ENCODE data around the gene GNAT1.

GNAT1 gene

GRCh38 chr3:50163572-50164455 is 27.6 kb upstream of the GNAT1 start:
- DNase-seq = no peak

DNA sequence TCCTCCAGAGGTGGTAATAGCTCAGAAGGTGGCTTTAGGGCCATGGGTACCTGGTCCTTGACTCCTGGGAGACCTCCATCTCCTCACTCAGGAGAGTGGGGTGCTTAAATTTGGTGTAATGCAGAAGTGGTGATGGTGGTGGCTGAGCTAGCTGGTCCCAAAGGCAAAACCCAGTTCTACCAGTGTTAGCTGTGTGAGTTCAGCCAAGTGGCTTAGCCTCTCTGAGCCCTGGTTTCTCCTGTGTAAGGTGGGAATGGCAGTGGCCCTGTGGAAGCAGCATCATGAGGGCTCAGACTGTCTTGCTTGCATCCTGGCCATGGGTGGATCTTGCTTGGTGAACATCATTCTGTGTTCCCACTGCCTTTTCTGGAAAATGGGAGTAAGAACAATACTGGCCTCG is 26.9 kb upstream of the GNAT1 start:
- DNase-seq = no peak

- no peak for DNase-seq
Measured at GRCh38 chr3:50164984-50165909, 26.2 kb upstream of the GNAT1 start.

DNA sequence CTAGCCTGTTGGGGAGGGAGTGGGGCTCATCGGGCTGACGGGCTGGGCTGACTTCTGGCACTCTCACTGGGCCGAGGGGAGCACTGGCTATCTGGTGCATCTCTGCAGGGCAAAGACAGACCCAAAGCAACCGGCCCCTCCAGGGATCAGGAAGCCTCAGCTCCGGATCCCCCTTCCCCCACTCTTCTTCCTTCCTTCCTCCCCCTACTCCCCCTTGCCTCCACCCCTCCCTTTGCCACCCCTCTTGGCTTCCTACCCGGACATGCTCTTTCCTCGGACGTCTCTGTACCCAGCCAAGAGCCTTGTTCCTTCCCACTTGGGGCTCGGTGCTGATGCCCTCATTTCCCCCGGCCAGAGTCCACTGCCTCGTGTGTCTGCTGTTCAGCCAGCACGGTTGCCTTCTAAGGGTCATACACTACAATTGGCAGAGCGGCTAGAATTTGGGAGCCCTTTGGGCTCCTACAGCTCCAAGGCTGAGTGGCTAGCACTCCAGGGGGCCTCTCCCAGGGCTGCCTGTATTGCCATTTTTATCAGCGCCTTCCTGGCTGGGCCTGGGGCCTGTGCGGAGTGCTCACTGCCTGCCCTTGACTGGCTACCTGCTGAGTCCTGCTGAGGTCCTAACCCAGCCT is 25.4 kb upstream of the GNAT1 start:
- no peak for DNase-seq

- DNase-seq = no peak
Measured at GRCh38 chr3:50166620-50167019, 24.8 kb upstream of the GNAT1 start.

DNA sequence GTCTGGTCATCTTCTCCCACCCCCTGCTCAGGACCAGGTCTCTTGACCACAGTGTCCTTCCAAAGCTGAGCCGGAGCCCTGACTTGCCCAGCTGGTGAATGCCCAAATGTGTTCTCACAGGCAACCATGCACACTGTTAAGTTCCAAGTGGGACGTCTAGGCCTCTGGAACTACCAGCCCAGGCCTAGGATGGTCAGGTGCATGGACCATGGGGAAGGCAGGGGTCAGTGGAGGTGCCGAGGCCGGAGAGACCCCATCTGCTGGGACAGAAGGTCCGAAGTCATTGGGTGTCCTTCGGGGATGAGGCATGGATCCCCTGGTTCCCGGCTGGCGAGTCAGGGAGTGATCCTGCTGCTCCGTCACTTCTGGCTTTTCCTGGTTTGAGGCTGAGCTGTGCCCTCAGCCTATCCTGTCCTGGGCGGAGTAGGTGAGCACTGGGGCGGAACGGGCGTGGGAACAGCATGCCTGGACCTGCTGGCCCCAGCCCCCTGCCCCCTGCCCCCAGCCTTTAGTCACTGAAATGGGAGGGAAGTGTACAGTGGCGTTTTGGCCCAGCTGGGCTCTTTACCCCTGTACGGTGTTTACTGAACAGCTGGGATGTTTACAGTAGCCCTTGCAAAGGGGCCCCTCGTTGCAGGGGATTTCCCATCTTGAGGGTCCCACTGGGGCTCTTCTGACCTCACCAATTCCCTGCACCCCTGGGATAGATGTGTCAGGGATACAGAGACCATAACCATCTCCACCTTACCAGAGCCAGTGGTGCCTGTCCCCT is 24.2 kb upstream of the GNAT1 start:
- no peak for DNase-seq

DNA sequence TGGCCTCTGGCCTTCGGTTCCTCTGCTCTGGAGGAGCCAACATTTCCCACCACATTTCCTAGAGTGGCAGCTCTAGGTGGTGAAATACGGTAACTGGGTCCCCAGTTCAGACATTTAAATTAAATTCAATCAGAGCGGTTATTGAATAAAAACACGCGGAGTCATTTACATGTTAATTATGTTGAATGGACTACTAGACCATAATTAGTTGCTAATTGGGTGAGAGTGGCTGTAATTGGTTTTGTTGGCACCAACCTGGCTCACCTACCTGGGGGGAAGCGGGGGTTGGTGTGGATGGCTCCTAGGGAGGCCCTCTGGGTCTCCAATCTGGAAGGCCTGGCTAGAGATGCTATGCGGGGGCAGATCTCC is 23.6 kb upstream of the GNAT1 start:
- no peak for DNase-seq

DNA sequence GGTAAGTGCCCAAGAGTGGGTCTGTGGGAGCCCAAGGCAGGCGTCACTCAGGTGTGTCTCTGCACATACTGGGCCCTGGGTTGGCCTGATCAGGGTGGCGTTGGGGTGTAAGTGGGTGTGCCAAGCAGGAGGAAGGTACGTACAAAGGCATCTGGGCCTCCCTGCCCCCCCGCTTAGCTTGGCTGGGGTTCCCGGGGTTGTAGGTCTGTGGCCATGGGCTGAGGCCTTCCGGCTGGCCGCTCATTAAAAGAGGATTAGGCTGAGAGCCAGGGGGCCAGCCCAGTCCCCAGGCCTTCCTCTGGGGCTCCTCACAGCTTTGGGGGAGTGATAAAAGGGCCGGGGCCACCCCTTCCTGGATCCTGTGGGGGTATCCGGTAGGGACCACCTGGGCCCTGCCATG is 23.0 kb upstream of the GNAT1 start:
- no peak for DNase-seq

DNA sequence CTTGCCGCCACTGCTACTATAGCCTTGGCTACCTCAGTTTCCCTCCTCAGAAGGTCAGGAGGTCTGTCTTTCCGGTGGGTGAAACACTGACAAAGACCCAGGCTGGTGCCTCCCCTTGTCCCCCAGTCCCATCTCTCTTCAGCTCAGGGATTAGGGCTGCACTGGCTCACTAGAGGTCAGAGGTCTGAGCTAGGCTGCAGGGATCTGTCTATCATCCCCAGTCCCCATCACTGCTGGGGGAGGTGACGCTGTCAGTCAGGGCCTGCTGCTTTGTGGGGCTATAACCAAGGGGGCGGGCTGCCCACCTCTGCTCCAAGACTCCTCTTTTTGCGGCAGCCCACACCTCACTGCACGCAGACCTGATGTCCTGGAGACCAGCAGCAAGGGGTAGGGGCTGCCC is 22.6 kb upstream of the GNAT1 start:
- no peak for DNase-seq

DNA sequence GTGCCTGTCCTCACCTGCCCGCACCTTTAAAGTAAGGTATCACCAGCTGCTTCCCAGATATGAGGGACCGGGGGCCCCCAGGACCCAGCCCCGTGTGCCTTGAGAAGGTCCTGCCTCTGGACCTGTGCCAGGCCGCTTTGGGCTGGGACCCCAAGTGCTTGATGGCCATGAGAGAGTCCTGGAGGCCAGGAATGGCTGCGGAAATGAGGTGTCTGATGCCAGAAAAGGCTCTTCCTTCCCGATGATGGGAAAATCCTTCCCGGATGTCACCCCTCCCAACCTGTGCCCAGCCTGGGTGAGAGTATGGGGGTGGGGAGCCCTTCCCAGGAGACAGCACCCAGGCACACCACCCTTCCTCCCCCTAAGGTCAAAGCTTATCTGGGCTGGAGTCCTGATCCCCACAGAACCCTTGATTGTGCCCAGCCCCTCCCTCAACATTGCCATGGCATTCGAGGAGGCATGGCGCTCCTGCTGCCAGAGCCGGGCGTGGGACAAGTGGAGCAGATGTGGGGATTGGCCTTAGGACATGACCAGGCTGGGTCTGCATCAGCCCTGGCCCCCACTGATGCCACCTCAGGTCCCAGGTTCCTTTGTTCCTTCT is 22.1 kb upstream of the GNAT1 start:
- no peak for DNase-seq

- DNase-seq = no peak
Measured at GRCh38 chr3:50169858-50170257, 21.6 kb upstream of the GNAT1 start.

- DNase-seq = no peak
Measured at GRCh38 chr3:50170689-50171088, 20.7 kb upstream of the GNAT1 start.

- DNase-seq = no peak
Measured at GRCh38 chr3:50171540-50172301, 19.7 kb upstream of the GNAT1 start.

GRCh38 chr3:50172626-50173220 is 18.7 kb upstream of the GNAT1 start:
- DNase-seq = no peak

DNA sequence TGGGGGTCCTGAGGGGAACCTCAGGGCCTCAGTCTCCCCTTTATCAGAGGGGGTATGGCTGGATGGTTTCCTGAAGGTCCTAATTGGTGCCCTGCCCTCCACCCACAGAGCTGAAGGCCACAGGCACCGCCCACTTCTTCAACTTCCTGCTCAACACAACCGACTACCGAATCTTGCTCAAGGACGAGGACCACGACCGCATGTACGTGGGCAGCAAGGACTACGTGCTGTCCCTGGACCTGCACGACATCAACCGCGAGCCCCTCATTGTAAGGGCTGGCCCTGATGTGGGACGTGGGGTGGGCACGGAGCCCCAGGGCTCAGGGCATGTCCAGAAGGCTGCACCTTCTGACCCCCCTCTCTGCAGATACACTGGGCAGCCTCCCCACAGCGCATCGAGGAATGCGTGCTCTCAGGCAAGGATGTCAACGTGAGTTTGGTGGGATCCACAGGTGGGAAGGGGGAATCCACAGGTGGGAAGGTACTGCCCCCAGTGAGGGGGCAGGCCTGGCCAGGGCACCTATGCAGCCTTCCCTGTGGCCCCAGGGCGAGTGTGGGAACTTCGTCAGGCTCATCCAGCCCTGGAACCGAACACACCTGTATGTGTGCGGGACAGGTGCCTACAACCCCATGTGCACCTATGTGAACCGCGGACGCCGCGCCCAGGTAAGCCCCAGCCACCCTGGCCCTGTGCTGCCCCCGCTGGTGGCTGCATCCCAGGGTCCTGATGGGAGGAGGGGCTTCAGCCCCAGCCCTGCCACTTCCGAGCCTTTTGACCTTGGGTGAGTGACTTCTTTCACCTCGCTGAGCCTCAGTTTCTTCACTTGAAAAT is 17.5 kb upstream of the GNAT1 start:
- peak; percentile 29 to 38 for DNase-seq

- DNase-seq = no peak
Measured at GRCh38 chr3:50174517-50174895, 16.9 kb upstream of the GNAT1 start.

DNA sequence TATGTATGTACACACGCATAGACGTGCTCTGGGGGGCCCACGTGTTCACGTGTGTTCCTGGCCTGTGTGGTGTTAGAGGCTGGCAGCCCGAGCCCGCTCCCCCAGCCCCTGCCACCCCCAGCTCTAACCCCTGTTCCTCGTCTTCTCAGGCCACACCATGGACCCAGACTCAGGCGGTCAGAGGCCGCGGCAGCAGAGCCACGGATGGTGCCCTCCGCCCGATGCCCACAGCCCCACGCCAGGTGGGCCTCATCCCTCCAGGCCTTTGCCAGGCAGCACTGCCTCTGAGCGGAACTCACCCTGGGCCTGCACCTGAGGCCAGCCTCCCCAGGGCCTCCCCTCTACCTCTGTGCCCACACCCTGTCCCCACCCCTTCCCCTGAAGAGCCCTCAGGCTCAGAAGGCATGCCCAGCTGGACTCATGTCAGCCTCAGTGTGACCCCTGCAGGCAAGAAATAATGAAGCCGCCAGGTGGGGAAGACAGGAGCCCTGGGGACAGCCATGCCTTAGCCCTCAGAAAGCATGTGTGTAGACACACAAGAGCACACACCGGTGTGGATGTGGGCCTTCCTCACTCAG is 16.4 kb upstream of the GNAT1 start:
- no peak for DNase-seq

GRCh38 chr3:50177346-50177745 is 14.1 kb upstream of the GNAT1 start:
- no peak for DNase-seq

DNA sequence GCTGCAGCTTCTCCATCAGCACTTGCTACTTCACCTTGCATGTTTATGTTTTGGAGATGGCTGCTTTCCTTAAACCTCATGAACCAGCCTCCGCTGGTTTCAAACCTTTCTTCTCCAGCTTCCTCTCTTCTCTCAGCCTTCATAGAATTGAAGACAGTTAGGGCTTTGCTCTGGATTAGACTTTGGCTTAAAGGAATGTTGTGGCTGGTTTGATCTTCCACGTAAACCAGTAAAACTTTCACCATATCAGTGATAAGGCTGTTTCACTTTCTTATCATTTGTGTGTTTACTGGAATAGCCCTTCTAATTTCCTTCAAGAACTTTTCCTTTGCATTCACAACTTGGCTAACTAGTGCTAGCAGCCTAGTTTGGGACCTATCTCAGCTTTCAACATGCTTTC is 11.7 kb upstream of the GNAT1 start:
- no peak for DNase-seq

- DNase-seq = no peak
Measured at GRCh38 chr3:50181985-50182384, 9.4 kb upstream of the GNAT1 start.
